ENCODE measurements around the gene TBCK.
"Not testable (repeated sequence)": the region's sequence is repeated elsewhere in the genome, so short reads cannot be mapped to it uniquely, and the experiment has no call there.

TBCK gene

DNA sequence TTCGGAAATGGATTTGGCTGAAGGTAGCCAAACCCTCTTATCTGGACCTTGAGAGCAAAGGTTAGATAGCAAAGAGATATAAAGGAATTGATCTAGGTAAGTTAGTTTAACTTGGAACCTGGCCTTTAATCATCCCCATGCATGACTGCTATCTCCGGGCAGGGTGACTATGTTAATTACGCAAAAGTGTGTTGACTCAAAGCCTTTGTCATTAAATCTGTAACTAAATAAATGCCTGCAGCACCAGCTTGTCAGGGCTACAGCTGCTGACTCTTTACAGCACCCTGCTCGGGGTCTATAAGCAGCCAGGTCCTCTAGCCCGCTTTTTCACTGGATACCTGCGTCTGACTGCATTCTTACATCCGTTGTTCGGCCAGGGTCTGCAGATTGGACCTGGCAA lies 201.7 kb downstream of the TBCK start:
- no peak for DNase-seq (ENCODE audit: low read depth)

- not testable (repeated sequence) for DNase-seq (ENCODE audit: low read depth)
Measured at GRCh38 chr4:106111778-106112469, 204.1 kb downstream of the TBCK start.

DNA sequence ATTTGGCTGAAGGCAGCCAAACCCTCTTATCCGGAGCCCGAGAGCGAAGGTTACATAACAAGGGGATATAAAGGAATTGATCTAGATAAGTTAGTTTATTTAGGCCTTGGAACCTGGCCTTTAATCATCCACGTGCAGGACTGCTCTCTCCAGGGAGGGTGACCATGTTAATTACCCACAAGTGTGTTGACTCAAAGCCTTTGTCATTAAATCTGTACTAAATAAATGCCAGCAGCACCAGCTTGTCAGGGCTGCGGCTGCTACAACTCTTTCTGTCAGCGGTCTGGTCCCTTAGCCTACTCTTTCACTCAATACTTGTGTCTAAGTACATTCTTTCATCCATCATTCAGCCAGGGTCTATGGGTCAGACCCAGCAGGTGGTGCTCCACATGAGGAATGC lies 206.1 kb downstream of the TBCK start:
- no peak for DNase-seq (ENCODE audit: low read depth)

DNA sequence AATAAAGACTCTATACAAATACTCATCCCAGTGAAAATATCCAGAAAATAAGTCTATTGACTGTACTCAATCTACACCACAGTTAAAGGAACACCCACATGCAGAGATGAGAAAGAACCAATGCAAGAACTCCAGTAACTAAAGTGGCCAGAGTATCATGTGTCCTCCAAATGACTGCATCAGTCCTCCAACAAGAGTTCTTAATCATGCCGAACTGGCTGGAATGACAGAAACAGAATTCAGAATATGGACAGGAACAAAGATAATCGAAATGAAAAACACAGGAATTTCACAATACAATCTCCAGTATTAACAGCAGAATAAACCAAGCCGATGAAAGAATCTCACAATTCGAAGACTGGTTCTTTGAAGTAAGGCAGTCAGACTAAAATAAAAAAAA lies 210.3 kb downstream of the TBCK start:
- DNase-seq (ENCODE audit: low read depth), result no peak

DNA sequence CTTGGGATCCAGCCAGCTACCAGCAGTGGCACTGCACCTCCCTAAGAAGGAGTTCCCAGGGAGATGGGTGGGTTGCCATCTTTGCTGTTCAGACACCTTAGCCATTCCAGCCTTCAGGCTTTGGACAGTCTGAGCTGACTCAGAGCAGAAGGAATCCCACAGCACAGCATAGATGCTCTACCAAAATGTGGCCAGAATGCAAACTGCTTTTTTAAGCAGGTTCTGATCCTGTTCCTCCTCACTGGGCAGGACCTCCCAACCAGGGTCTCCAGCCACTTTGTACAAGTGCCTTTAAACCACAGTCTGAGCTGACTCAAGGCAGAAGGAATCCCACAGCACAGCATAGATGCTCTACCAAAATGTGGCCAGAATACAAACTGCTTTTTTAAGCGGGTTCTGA lies 211.7 kb downstream of the TBCK start:
- no peak for DNase-seq (ENCODE audit: low read depth)

DNA sequence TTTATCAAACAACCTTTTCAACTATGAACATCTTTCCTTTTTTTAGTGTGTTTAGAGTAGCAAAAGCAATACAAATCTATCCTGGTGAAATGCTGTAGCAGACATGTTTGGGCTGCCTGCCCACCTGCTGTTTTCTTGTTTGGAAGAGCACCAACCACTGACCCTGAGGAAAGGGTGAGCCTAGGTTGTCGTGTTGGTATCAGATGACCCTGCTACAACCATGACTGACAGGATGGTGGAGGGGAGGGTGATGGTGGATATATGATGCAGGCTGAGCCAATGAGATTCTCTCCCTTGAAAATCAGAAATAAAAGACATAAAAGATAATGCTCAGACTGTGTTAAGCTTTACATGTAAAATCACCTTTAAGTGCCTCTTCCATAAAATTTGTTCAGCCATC lies 219.6 kb downstream of the TBCK start:
- no peak for DNase-seq (ENCODE audit: low read depth)

DNA sequence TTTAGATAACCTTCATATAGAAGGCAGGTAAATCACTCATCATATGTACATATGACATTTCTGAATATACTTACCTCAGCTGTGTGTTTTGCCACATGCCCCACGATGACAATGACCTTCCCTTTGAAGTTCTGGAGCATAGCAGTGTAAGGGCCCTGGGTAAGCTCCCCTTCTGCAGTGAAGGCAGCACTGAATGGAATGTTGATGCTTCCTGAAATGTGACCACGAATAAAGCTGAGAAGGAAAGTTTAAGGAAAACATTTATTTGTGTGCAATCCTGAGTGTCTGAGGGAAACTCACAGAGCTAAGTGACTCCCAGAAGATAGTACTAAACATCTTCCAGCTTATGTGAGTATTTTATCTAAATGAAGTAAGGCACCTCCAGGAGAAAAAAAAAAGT lies 220.6 kb downstream of the TBCK start:
- no peak for DNase-seq (ENCODE audit: low read depth)

DNA sequence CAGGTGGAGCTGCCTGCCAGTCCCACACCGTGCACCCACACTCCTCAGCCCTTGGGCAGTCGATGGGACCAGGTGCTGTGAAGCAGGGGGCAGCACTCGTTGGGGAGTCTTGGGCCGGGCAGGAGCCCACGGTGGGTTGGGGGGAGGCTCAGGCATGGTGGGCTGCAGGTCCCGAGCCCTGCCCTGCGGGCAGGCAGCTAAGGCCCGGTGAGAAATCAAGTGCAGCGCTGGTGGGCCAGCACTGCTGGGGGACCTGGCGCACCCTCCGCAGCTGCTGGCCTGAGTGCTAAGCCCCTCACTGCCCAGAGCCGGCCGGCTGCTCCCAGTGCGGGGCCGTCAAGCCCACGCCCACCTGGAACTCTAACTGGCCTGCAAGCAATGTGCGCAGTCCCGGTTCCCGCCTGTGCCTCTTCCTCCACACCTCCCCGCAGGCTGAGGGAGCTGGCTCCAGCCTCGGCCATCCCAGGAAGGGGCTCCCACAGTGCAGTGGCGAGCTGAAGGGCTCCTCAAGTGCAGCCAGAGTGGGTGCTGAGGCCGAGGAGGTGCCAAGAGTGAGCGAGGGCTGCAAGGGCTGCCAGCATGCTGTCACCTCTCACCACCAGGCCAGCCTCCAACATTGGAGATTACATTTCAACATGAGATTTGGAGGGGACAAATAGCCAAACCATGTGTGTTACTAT lies 223.5 kb downstream of the TBCK start:
- no peak for DNase-seq (ENCODE audit: low read depth)

DNA sequence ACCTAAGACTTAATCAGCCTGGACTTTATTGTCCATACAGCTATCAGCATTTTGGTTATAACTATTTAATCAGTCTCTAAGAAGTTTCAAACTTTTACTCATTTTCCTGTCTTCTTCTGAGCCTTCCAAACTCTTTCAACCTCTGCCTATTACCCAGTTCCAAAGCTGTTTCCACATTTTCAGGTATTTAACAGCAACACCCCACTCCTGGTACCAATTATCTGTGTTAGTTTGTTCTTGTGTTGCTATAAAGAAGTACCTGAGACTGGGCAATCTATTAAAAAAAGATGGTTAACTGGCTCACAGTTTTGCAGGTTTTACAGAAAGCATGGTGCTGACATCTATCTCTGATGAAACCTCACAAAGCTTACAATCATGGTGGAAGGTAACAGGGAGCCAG lies 225.2 kb downstream of the TBCK start:
- DNase-seq (ENCODE audit: low read depth), result no peak

GRCh38 chr4:106083065-106083464 lies 232.9 kb downstream of the TBCK start:
- DNase-seq (ENCODE audit: low read depth), result no peak

GRCh38 chr4:106080376-106080775 lies 235.6 kb downstream of the TBCK start:
- no peak for DNase-seq (ENCODE audit: low read depth)

DNA sequence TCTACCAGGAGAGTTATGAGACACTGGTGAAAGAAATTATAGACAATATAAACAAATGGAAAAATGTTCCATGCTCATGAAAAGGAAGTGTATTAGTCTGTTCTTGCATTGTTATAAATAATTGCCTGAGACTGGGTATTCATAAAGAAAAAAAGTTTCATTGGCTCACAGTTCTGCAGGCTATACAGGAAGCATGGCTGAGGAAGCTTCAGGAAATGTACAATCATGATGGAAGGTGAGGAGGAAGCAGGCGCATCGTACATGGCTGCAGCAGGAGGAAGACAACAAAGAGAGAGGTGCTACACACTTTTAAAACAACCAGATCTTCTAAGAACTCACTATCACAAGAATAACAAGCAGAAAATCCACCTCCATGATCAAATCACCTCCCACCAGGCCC lies 236.4 kb downstream of the TBCK start:
- no peak for DNase-seq (ENCODE audit: low read depth)

- no peak for DNase-seq (ENCODE audit: low read depth)
Measured at GRCh38 chr4:106065018-106065417, 251.0 kb downstream of the TBCK start.

GRCh38 chr4:106063009-106063408 lies 253.0 kb downstream of the TBCK start:
- DNase-seq (ENCODE audit: low read depth), result no peak

DNA sequence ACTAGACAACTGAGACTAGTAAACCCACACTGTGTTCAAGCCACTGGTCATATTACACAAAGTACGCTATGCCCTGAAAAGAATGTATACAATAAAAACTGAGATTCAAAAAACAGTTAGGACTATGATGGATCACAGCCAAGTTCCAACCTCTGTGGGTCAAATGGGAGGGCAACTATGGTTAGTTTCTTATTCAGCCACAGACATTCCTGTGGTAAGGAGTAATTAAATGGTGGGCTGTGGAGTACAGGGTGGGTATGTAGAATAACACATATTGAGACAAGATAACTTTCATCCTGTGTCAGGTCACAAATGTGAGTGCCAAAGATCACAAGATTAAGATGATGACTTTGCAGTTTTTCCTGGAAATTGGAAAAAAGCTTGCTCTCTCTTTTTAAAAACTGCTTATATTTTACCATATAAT lies 253.5 kb downstream of the TBCK start:
- DNase-seq (ENCODE audit: low read depth), result no peak

GRCh38 chr4:106058921-106059320 lies 257.1 kb downstream of the TBCK start:
- no peak for DNase-seq (ENCODE audit: low read depth)

GRCh38 chr4:106056914-106057313 lies 259.1 kb downstream of the TBCK start:
- no peak for DNase-seq (ENCODE audit: low read depth)

DNA sequence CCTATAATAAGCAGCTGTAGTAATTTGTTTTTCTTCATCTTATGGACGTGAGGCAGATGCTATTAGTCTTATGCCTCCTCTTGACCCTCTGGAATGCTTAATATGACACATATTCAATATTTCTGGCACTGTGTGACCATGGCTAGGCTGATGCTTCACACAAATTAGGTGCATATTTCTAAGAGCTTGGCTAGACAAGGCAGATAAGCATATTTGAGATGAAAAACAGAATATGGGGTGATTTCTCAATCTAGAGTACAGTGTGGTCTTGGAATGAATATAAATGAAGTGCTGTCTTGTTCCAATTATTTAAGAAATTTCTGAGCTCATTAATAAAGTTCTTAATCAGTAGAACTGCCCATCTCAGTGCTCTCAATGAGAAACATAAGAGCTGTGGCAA lies 264.5 kb downstream of the TBCK start:
- no peak for DNase-seq (ENCODE audit: low read depth)

DNA sequence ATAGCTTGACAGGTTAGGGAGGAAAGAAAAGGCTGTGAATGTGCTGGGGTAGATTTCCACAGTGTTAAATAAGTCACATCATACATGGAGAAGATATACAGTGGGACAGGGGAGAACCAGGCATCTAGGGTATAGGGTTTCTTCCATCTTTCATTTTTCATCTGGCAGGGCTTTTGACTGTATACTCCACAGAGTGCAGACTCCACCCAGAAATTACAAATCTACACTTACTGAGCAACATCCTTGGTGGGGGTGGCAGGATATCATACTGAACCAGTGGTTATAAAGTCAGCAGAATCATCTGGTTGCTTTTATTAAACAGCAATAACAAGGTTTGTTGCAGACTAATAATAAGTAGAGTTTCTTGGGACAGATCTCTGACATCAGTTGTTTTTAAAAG lies 266.5 kb downstream of the TBCK start:
- no peak for DNase-seq (ENCODE audit: low read depth)

GRCh38 chr4:106048250-106048971 lies 267.6 kb downstream of the TBCK start:
- DNase-seq (ENCODE audit: low read depth), result no peak

GRCh38 chr4:106046083-106046482 lies 269.9 kb downstream of the TBCK start:
- no peak for DNase-seq (ENCODE audit: low read depth)

DNA sequence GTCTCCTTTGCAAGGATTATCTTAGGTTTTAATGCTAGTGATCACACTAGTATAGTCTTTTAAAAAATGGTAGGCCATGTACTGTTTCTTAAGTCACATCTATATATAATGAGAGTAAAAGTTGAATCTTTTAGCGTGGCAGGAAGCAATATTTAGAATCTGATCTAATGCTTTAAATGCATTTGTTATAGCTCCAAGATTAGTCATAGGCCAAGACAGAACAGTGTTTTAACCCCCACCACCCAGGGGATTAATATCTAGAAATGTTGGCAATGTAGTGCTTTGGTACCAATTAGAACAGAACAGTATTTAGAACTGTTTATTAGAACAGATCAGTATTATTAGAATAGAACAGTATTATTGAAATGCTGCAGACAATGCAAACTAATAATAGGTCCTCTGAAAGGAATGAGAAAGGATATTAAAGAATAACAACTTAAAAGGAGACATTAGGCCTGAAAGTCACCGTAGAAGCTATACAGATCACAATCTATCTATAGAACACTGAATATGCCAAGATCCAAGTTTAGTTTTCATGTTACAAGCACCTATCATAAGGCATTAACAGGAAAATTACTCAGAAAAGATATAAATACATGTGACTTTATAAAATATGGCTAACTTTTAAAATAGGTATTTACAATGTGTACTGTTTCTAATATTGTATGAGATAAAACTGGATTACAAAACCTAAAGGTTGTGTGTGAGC lies 274.6 kb downstream of the TBCK start:
- DNase-seq (ENCODE audit: low read depth), result no peak

DNA sequence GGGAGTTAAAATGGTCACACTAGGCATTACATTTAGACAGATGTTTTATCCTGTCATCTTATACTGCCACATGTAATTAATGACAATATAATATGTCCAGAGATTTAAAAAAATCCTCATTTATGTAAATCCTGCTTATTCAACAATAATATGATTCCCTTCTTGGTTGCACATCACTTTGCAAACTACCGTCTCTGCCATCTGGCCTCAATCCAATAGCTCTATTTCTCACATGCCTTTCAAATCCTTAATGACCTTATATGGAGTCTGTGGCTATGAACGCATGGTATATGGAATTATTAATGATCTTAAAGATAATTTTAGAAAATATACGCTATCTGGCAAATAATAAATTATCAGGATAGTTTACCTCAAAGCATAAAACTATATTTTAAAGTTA lies 276.2 kb downstream of the TBCK start:
- DNase-seq (ENCODE audit: low read depth), result no peak

Measured in stimulated activated CD4-positive, alpha-beta T cell treated with anti-CD3 and anti-CD28 coated beads, Interleukin-2, amount 100 ng/mL, for 4 hours (primary cell).